Measurements from ENCODE around the gene ARMC3.

ARMC3 gene

DNA sequence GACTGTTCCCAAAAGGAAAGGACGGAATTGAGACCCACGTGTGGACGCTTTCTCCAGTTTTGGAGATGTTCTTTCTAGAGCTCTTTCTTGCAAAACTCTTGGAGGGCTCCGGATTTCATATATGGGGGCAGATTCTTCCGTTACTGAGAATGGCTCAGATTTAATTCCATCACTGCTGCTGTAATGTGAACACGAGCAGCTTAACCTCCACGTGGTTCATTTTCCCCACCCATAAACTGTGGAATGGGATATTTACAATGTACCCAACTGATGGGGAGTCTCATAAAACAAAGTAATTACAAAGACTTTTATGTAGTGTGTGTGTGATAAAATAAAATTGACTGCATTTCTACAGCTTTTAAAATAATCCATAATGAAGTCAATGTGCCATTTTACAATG, 152.4 kb downstream of the ARMC3 start:
- no peak for DNase-seq

DNA sequence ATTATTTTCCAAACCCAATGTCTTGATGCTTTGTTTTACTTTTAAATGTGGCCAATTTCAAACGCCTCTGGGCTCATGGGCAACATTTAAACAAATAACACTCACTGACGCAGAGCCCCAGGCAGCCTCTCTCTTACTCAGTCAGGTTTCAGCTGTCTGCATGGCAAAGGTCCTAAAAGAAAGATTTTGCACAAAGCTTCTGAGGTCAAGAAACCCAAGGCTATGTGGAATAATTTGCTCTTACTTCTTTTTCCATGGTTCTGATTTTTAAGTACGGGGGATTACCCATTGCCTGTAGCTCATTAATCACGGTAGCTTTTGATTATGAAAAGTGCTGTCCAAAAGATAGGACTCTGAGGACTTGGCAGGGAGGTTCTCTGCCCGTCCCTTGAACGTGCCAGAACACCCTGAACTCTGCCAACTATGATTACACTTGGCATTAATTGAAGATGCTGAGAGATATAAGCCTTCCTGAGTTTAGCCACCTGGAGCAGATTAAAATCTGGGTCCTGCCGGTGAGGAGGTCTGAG, 153.4 kb downstream of the ARMC3 start:
- DNase-seq, result peak; percentile 50

DNA sequence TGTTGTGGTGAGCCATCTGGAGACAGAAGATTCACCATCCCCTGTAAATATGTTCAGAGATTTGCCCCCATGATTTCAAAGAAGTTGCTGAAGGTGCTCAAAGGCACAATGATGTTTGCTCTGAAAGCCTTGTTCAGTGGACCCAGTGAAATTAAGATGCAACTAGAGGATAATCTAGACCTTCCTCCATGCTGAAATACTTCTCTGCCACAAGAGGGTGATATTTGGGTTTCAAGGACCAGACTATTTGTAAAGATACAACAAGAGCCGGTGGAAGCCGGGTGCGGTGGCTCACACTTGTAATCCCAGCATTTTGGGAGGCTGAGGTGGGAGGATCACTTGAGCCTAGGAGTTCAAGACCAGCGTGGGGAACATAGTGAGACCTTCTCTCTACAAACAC, 154.0 kb downstream of the ARMC3 start:
- peak; percentile 6 for DNase-seq
